SK-N-MC (cell line): ENCODE results near the gene TEAD1.

Experiments used
- EZH2 ChIP-seq: fragments of 200-600 bp; sonication (generic); IDR thresholded peaks from one replicate; pipeline ENCODE4 v1.6.1; 2017; ENCODE audit warnings: antibody characterized with exemption
- POLR2AphosphoS5 ChIP-seq: IDR thresholded peaks from 2 replicates; pipeline ENCODE4 v1.6.1; 2012; ENCODE audit warnings: mild to moderate bottlenecking, low read depth, low read length, borderline replicate concordance

DNA sequence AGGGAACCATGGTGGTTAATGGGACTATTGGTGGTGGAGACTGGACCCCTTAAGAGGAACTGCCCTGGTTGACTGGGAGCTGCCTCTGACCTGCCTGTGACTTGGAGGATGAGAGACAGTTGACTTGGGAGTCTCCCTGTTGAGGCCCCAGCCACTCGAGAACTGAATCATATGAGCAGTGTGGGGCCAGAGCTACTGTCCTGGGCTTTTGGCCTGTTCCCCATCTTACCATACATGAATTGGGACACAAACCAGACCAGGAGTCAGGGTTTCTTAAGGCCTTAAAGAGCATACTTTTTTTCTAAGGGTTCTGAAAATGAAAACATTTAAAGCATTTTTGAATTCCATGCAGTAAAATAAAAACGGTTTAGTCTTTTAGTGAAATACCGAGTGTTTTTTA is 92.8 kb downstream of the TEAD1 start:
- TF ChIP-seq POLR2AphosphoS5 = no peak
- TF ChIP-seq EZH2 = no peak
